Measurements from ENCODE around the gene SESN1. TPM values are rescaled to one million over a fixed set of nuclear protein-coding genes. Genes with fewer than 3 reads are reported as not detected.

SESN1 gene
- total RNA-seq, 2 donors from 2014 or later: 23.4 to 48.8 TPM

DNA sequence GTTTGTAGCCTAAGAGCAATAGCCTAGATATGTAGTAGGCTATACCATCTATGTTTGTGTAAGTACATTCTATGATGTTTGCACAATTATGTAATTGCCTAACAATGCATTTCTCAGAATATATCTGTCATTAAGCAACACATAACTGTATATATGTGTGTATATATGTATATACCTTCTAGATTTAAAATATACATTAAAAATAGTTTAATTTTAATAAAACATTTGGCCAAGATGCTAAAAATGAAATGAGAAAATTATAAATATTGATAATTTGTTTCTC, 20.6 kb downstream of the SESN1 start:
- H3K4me3 ChIP-seq: no peak overlapping the region
- no peaks in the 10 kb centered on the region for H3K9me3 ChIP-seq
- no peak overlapping the region for H3K27ac ChIP-seq
- DNase-seq (no peak), ATAC-seq (no peak)
- H3K27me3 ChIP-seq: no peaks in the 10 kb centered on the region
- H3K36me3 ChIP-seq (replicated peaks in 1 of 2; ENCODE audit: insufficient read depth in 1 of 2, low read depth in 2 of 2): no peaks in the 10 kb centered on the region
- TF ChIP-seq, protein P1, sequence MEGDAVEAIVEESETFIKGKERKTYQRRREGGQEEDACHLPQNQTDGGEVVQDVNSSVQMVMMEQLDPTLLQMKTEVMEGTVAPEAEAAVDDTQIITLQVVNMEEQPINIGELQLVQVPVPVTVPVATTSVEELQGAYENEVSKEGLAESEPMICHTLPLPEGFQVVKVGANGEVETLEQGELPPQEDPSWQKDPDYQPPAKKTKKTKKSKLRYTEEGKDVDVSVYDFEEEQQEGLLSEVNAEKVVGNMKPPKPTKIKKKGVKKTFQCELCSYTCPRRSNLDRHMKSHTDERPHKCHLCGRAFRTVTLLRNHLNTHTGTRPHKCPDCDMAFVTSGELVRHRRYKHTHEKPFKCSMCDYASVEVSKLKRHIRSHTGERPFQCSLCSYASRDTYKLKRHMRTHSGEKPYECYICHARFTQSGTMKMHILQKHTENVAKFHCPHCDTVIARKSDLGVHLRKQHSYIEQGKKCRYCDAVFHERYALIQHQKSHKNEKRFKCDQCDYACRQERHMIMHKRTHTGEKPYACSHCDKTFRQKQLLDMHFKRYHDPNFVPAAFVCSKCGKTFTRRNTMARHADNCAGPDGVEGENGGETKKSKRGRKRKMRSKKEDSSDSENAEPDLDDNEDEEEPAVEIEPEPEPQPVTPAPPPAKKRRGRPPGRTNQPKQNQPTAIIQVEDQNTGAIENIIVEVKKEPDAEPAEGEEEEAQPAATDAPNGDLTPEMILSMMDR (IDR thresholded peaks at IDR 0.05): no peak
- TF ChIP-seq POLR2A (IDR thresholded peaks at IDR 0.05): no peak
- intact Hi-C loops (cut with DNase I): loop anchor here (5.0 to 10.0 kb wide), 2 partner anchors 179 to 527 kb away; no protein-coding TSS in a partner anchor
- peaks cover 8% of the 10 kb centered on the region for H3K4me1 ChIP-seq

DNA sequence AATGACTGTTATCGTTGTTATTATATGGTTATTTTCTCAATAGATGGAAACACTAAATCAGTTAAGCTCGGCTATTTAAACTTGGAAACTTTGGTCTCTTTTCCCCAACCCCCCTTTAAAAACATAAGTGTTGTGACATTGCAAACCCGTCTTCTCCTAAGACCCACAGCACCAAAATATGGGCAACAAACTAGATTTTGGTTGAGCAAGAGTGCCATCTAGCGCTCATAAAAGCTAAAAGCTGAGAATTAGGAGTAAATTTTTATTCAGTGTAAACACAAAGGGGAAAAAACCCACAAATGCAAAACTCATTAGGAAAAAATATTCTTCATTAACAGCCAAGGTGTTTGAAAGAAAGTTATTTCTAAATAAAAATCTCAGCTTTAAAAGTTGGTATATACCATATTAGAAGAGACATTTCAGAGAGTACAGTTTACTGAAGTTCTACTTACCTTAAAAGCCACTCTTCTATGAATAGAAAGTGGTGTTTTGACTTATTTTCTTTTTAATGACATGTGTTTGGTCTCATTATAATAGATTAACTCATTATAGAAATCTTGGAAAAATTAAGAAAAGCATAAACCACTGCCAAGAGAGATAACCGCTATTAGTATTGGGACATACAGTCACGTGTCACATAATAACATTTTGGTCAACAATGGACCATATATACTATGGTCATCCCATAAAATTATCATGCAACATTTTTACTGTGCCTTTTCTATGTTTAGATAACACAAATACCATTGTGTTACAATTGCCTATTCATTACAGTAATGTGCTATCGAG, 21.1 kb downstream of the SESN1 start:
- Histone ChIP-seq H3K4me1 (peaks cover 8% of the 10 kb centered on the region), H3K9me3 (no peaks in the 10 kb centered on the region), H3K36me3 (replicated peaks in 1 of 2; ENCODE audit: insufficient read depth in 1 of 2, low read depth in 2 of 2) (no peaks in the 10 kb centered on the region), H3K4me3 (no peak overlapping the region), H3K27me3 (no peaks in the 10 kb centered on the region), H3K27ac (no peak overlapping the region)
- intact Hi-C loops (cut with DNase I): loop anchor here (5.0 to 10.0 kb wide), 2 partner anchors 179 to 526 kb away; no protein-coding TSS in a partner anchor
- no peak for ATAC-seq
- peak in 3 of 4 donors; percentile 28 to 63 (median 35) for DNase-seq
- TF ChIP-seq, protein P1 (IDR thresholded peaks at IDR 0.05): peak; percentile 39 to 78 (median 69)
- no peak for TF ChIP-seq POLR2A (IDR thresholded peaks at IDR 0.05)
- WGBS, 2 donors: 42 to 44% methylated on average over 7 of the region's 7 CpGs

DNA sequence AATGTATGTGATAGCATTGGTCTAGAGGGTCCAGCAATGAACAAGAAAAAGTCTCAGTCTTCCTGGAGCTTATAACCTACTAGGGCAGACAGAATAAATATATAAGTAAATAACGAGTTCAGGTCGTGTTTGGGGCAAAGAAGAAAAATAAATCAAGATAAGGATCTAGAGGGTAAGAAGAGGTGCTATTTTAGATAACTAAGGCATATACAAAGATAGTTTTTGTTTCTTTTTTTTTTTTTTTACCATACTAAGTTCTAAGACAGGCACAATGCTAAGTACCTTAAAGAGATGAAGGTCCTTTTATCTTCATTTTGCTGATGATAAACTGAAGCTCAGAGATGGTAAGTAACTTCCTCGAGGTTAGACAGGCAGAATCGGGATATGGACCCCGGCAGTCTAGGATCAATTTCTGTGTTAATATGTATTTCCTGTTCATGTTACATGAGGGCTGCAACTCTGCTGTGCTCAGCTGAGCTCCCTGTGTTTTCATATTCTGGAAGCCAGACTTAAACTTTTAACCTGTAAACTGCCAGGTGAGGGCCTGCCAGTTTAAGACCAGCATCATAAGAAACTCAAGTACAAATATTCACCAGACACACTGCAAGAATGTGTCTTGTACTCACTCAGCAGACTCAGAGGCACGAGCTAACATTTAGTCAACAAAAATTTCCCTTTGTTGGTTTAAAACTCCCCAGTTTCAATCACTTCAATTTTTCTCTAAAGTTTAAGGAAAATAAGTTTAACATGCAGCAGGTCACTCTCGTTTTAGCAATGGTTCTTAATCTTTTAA, 23.3 kb downstream of the SESN1 start:
- no peak overlapping the region for H3K27ac ChIP-seq

DNA sequence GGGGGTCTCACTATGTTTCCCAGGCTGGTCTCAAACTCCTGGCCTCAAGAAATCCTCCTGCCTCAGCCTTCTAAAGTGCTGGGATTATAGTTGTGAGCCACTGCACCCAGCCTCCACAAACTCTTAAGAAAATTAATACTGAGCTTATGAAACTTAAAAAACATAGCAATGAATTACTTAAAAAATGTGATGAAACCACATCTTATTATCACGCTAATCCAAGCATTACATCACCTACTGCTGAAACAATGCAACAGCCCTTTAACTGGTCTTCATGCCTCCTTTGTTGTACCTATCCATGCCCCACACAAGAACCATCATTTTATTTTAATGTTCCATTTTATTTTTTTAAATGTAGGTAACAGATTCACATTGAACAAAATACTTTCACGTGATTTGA, 24.9 kb downstream of the SESN1 start:
- WGBS, 2 donors: 89 to 94% methylated on average over 2 of the region's 2 CpGs
- ATAC-seq (no peak), DNase-seq (no peak)
- TF ChIP-seq, protein P1 (IDR thresholded peaks at IDR 0.05): no peak
- no peak for TF ChIP-seq POLR2A (IDR thresholded peaks at IDR 0.05)
- Histone ChIP-seq H3K9me3 (no peaks in the 10 kb centered on the region), H3K27ac (no peak overlapping the region), H3K4me3 (no peak overlapping the region), H3K36me3 (replicated peaks in 1 of 2; ENCODE audit: insufficient read depth in 1 of 2, low read depth in 2 of 2) (no peaks in the 10 kb centered on the region), H3K27me3 (no peaks in the 10 kb centered on the region), H3K4me1 (peaks cover 17% of the 10 kb centered on the region)
- intact Hi-C loops (cut with DNase I): loop anchor here (5.0 to 10.0 kb wide), 2 partner anchors 175 to 522 kb away; no protein-coding TSS in a partner anchor

More for the DNA sequence above, 23.3 kb downstream of the SESN1 start:
- Histone ChIP-seq H3K36me3 (replicated peaks in 1 of 2; ENCODE audit: insufficient read depth in 1 of 2, low read depth in 2 of 2) (no peaks in the 10 kb centered on the region), H3K27me3 (no peaks in the 10 kb centered on the region), H3K9me3 (no peaks in the 10 kb centered on the region), H3K4me1 (peaks cover 17% of the 10 kb centered on the region), H3K4me3 (no peak overlapping the region)
- no peak for ATAC-seq
- TF ChIP-seq, protein P1 (IDR thresholded peaks at IDR 0.05): no peak
- TF ChIP-seq POLR2A (IDR thresholded peaks at IDR 0.05): no peak
- 30 to 36% methylated on average over 7 of the region's 7 CpGs for WGBS, 2 donors
- DNase-seq: no peak
- intact Hi-C loops (cut with DNase I): loop anchor here (5.0 to 10.0 kb wide), 2 partner anchors 177 to 524 kb away; no protein-coding TSS in a partner anchor
